ENCODE measurements around the gene NPFFR1. TPM values are rescaled to one million over a fixed set of nuclear protein-coding genes. Genes with fewer than 3 reads are reported as not detected.
"Not testable (repeated sequence)": the region's sequence is repeated elsewhere in the genome, so short reads cannot be mapped to it uniquely, and the experiment has no call there.

Gene NPFFR1
- total RNA-seq, 2 experiments from 2014 or later, result not detected

DNA sequence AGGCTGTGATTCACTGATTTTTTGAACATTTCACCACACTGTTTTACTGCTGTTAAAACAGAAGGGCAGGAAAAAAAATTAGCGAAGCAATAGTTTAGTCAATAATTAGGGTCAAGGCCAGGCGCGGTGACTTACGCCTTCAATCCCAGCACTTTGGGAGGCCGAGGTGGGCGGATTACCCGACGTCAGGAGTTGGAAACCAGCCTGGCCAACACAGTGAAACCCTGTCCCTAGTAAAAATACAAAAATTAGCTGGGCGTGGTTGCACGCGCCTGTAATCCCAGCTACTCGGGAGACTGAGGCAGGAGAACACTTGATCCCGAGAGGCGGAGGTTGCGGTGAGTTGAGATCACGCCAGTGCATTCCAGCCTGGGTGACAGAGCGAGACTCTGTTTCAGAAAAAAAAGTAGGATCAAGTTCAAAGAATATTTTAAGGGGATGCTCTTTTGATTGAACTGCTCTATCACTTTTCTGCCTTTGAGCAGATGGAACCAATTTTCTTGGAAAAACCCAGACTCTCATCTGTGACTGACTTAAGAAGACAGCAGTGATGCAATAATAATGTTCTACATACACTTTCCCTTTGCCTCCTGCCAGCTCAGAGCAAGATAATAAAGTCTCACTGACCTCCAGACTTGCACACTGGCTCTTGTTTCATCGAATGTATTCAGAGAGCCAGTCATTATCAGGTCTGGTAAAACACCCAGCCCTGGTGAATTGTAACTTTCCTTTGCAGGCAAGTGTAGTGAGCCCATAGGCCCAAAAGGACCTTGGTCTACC lies 48.9 kb downstream of the NPFFR1 start:
- peaks cover 5% of the 10 kb centered on the region for H3K36me3 Mint-ChIP-seq (ENCODE audit: low read depth)
- H3K4me3 Mint-ChIP-seq, result no peak overlapping the region
- POLR2A ChIA-PET, result no interaction called here
- no peak overlapping the region for H3K27ac Mint-ChIP-seq
- H3K27me3 Mint-ChIP-seq, result no peaks in the 10 kb centered on the region
- H3K4me1 Mint-ChIP-seq, result peaks cover 29% of the 10 kb centered on the region
- DNase-seq, result no peak
- CTCF ChIA-PET, result interaction anchor here (4.0 kb wide), 1 partner anchor 12 kb away, joined by 62 read pairs; no protein-coding TSS in a partner anchor
- no peaks in the 10 kb centered on the region for H3K9me3 Mint-ChIP-seq

DNA sequence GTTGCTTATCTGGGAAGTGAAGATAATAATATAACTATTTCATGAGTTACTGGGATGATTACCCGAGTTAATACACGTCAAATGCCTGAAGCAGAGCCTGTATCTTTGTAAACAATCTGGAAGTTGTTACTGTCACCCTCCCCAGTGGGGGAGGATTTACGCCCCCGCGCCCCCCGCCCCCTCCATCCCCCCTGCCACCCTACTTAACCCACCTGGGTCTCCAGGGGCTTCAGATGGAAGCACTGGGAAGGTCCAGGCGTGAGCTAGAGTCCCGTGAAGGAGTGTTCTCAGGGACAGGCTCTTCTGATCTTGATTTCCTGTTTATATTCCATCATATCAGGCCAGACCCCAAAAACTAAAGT lies 49.9 kb downstream of the NPFFR1 start:
- Mint-ChIP-seq H3K36me3 (ENCODE audit: low read depth) (peaks cover 12% of the 10 kb centered on the region), H3K4me1 (peaks cover 36% of the 10 kb centered on the region), H3K27ac (peak overlapping the region; percentile 55), H3K4me3 (peak overlapping the region; percentile 80), H3K9me3 (no peaks in the 10 kb centered on the region), H3K27me3 (no peaks in the 10 kb centered on the region)
- ChIA-PET POLR2A (interaction anchor here (0.6 to 3.9 kb wide), 7 partner anchors 9 to 171 kb away, joined by 3 to 49 read pairs (median 21); partner anchors contain the start of genes EIF4EBP2, SAR1A and TYSND1), CTCF (interaction anchor here (0.9 to 4.0 kb wide), 5 partner anchors 8 to 130 kb away, joined by 3 to 62 read pairs (median 22); partner anchors contain the start of gene TYSND1)
- no peak for DNase-seq

DNA sequence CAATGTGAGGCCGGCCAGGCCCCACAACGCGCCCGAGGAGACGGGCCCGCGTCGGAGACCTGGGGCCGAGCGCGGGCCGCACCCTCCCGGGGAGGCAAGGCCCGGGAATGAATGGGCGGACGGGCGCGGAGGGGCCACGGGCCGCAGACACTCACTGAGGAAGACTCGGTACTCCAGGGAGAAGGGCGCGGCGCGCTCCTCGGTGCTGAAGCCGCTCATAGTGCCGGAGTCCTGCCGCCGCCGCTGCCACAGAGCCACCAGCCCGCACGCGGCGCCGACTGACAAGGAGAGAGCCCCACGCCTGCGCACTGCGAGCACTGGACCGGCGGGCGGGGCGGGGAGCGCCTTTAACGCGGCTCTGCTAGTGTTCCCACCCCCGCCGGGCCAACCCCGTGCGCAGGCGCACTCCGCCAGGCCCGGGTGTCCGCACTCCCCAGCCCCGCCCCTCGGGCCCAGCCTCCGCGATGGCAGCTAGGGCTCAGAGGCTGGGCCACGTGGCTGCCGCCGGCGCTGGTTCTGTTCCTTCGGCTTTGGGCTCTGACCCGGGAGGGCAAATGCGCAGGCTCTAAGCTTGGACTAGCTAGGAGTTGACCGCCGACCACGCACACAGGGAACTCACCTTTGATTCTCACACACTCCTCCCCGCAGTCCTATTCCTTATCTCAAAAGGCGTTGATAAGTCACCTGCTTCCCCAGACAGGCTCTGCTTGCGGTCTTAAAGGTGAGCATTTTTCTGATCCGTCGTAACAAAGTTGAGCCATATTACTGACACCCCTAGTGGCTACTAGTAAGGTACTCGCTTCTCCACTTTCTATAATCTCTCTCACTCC lies 50.5 kb downstream of the NPFFR1 start, which contains the start of gene PPA1:
PPA1 (minus strand) TSS at position 321 of the 830 bp plus-strand sequence; CDS start at position 219, 102 bp downstream.
- Mint-ChIP-seq H3K9me3 (no peaks in the 10 kb centered on the region), H3K4me1 (peaks cover 42% of the 10 kb centered on the region), H3K4me3 (peak within 1 kb of the TSS; percentile 80), H3K36me3 (ENCODE audit: low read depth) (peaks cover 18% of the 10 kb centered on the region), H3K27ac (peak within 1 kb of the TSS; percentile 73), H3K27me3 (no peaks in the 10 kb centered on the region)
- ChIA-PET POLR2A (interaction anchor here (0.6 to 3.9 kb wide), 15 partner anchors 10 to 369 kb away, joined by 3 to 49 read pairs (median 6); partner anchors contain the start of genes EIF4EBP2, PRF1, SAR1A and TYSND1), CTCF (interaction anchor here (0.6 to 4.0 kb wide), 12 partner anchors 8 to 200 kb away, joined by 3 to 62 read pairs (median 4); partner anchors contain the start of gene TYSND1)
- peak; percentile 99 for DNase-seq

DNA sequence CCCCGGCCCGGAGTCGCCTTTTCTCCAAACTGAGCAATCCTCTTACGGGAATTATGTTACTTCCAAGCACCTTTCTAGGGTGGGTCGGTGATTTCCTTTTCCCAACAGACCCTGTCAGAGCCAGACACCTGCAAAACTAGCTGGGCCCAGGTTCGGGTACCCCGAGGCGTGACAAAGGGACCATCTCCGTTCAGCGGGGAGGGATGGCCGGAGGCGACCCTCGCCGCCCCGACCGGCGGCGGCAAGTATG lies 51.0 kb downstream of the NPFFR1 start:
- no peak for DNase-seq
- Mint-ChIP-seq H3K9me3 (no peaks in the 10 kb centered on the region), H3K4me1 (peaks cover 48% of the 10 kb centered on the region), H3K36me3 (ENCODE audit: low read depth) (peaks cover 18% of the 10 kb centered on the region), H3K27me3 (no peaks in the 10 kb centered on the region), H3K27ac (peak overlapping the region; percentile 73), H3K4me3 (peak overlapping the region; percentile 80)
- POLR2A ChIA-PET, result interaction anchor here (0.7 to 3.9 kb wide), 17 partner anchors 10 to 369 kb away, joined by 3 to 49 read pairs (median 5); partner anchors contain the start of genes EIF4EBP2, PRF1, SAR1A and TYSND1
- CTCF ChIA-PET, result interaction anchor here (0.6 to 4.0 kb wide), 11 partner anchors 9 to 201 kb away, joined by 3 to 62 read pairs (median 4); partner anchors contain the start of gene TYSND1

DNA sequence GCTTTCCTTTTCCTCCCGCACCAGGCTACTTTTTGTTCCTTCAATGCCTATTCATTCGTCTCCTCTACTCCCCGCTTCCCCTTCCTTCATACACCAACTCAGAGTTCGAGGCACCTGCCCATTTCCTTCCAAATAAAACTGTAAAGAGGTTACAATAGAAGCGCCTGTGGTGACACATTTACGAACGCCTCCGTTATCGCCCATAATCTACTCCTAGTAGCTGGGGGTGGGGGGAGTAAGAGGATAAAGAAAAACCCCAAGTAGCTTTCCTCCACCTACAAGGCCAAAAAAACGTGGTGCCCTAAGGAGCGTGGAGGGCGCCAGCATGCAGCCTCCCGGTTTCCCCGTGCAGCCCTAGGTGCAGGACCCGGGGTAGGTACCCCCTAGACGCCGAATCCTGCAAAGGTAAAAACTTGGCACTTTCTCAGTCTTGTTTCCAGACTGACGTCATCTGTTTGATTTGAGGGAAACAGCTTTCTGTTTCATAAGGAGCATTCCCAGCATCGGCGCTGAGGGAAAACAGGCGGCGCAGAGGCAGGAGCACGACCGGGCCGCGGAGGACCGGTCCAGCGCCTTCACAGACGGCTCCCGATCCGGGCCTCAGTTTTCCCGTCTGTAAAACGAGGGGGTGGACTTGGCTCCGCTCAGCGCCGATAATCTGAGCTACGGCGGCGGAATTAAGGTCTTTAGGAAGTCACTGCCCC lies 51.5 kb downstream of the NPFFR1 start:
- peak overlapping the region; percentile 73 for H3K27ac Mint-ChIP-seq
- CTCF ChIA-PET, result interaction anchor here (0.6 to 4.0 kb wide), 14 partner anchors 10 to 654 kb away, joined by 3 to 62 read pairs (median 4); partner anchors contain the start of gene TYSND1
- H3K9me3 Mint-ChIP-seq, result no peaks in the 10 kb centered on the region
- peak overlapping the region; percentile 80 for H3K4me3 Mint-ChIP-seq
- peak; percentile 51 for DNase-seq
- no peaks in the 10 kb centered on the region for H3K27me3 Mint-ChIP-seq
- H3K36me3 Mint-ChIP-seq (ENCODE audit: low read depth), result peaks cover 18% of the 10 kb centered on the region
- peaks cover 51% of the 10 kb centered on the region for H3K4me1 Mint-ChIP-seq
- POLR2A ChIA-PET, result interaction anchor here (0.7 to 3.9 kb wide), 21 partner anchors 11 to 370 kb away, joined by 3 to 49 read pairs (median 4); partner anchors contain the start of genes EIF4EBP2, PRF1, SAR1A and TYSND1

DNA sequence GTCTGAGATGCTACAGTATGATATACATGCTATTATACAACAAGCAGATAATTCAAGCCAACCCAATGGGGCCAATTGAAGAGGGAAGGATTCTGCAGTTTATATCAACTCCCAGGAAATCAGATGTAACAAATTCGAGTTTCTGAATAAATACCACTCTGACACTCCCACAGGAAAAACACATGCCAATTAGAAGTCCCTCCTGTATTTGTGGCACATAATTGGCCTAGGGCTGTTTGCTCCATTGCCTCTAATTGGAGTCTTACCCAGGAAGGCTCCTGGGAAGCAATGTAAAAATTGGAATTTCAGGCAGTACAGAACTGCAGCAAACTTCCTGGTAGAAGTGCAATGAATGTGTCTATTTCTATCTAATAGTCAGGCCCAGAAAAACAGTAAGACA lies 55.3 kb downstream of the NPFFR1 start:
- no peak for DNase-seq
- ChIA-PET POLR2A (interaction anchor here (1.5 kb wide), 1 partner anchor 84 kb away, joined by 3 read pairs; no protein-coding TSS in a partner anchor), CTCF (interaction anchor here (0.8 to 12.4 kb wide), 2 partner anchors 136 to 153 kb away, joined by 3 to 313 read pairs; no protein-coding TSS in a partner anchor)
- H3K9me3 Mint-ChIP-seq, result no peaks in the 10 kb centered on the region
- H3K4me1 Mint-ChIP-seq, result peaks cover 63% of the 10 kb centered on the region
- no peak overlapping the region for H3K4me3 Mint-ChIP-seq
- H3K36me3 Mint-ChIP-seq (ENCODE audit: low read depth), result peaks cover 26% of the 10 kb centered on the region
- H3K27ac Mint-ChIP-seq, result peak overlapping the region; percentile 0
- no peaks in the 10 kb centered on the region for H3K27me3 Mint-ChIP-seq

DNA sequence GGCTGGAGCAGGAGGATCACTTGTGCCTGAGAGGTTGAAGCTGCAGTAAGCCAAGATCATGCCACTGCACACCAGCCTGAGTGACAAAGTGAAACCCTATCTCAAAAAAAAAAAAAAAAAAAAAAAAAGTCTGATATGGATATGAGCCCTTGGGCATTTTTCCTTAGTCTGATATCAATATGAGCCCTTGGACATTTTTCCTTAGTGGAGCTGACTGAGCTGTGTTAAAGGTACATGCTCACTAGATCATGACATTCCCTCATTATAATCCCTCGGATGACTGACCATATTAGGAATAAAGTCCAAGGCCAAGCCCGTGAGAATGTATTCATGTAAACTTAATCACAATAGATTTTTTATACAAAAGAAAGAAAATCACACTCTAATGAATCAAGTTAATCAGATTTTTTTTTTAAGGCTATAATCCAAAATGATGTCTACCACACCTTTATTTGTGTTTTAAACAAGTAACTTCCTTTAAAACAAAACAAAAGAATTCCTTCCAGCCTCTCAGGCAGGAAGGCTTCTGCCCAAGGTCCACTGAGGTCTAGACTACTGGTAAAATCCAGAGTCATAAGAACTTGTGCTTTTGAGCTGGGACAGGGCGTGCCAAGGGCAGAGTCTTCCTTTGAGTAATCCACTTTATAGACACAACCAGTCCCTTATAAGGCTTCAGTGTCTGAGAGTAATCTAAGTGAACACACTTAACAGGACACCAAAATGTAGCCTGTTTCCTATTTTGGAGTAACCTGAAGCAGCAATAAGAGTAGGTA lies 56.1 kb downstream of the NPFFR1 start:
- Mint-ChIP-seq H3K36me3 (ENCODE audit: low read depth) (peaks cover 29% of the 10 kb centered on the region), H3K27ac (peak overlapping the region; percentile 42), H3K4me1 (peaks cover 65% of the 10 kb centered on the region), H3K9me3 (no peaks in the 10 kb centered on the region), H3K4me3 (no peak overlapping the region), H3K27me3 (no peaks in the 10 kb centered on the region)
- POLR2A ChIA-PET, result interaction anchor here (1.5 kb wide), 1 partner anchor 84 kb away, joined by 3 read pairs; no protein-coding TSS in a partner anchor
- CTCF ChIA-PET, result interaction anchor here (0.8 to 12.4 kb wide), 3 partner anchors 136 to 154 kb away, joined by 3 to 313 read pairs (median 6); no protein-coding TSS in a partner anchor
- no peak for DNase-seq

DNA sequence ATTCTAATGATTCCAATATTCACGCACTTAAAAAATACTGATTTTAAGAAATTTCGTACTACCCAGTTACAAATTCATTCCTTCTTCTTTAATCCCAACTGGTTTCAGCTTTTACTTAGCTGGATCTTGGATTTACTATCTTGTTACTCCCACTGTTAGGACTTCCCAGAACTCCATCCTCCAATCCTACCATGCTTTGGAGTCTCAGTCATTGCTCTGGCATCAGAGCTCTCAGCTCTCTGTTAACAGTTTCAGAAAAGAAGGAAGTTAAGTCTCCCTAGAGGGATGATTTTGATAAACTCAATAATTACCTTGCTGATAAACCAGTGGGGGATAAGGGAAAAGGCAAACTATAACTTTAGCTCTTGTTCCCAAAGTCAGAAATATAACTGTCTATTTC lies 60.1 kb downstream of the NPFFR1 start:
- no peak overlapping the region for H3K27ac Mint-ChIP-seq
- H3K4me3 Mint-ChIP-seq, result no peak overlapping the region
- H3K9me3 Mint-ChIP-seq, result no peaks in the 10 kb centered on the region
- ChIA-PET POLR2A (interaction anchor here (0.9 to 5.5 kb wide), 3 partner anchors 9 to 140 kb away, joined by 3 to 49 read pairs (median 4); partner anchors contain the start of genes PPA1 and TYSND1), CTCF (interaction anchor here (1.1 to 12.4 kb wide), 4 partner anchors 9 to 155 kb away, joined by 3 to 313 read pairs (median 36); partner anchors contain the start of genes PPA1 and SAR1A)
- H3K4me1 Mint-ChIP-seq, result peaks cover 55% of the 10 kb centered on the region
- H3K27me3 Mint-ChIP-seq, result no peaks in the 10 kb centered on the region
- no peak for DNase-seq
- peaks cover 25% of the 10 kb centered on the region for H3K36me3 Mint-ChIP-seq (ENCODE audit: low read depth)

DNA sequence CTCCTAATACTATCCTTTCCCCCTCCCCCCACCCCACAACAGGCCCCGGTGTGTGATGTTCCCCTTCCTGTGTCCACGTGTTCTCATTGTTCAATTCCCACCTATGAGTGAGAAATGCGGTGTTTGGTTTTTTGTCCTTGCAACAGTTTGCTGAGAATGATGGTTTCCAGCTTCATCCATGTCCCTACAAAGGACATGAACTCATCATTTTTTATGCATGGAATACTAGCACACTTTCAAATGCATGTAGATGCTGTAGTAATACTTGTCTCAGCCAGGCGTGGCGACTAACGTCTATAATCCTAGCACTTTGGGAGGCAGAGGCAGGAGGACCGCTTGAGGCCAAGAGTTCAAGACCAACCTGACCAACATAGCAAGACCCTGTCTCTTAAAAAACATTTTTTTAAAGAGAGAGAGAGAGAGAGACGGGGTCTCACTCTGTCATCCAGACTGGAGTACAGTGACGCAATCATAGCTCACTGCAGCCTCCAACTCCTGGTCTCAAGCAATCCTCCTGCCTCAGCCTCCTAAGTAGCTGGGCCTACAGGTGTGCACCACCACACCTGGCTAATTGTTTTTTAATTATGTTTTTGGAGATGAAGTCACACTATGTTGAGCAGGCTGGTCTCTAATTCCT lies 60.9 kb downstream of the NPFFR1 start:
- not testable (repeated sequence) for H3K4me3 Mint-ChIP-seq, DNase-seq, H3K9me3 Mint-ChIP-seq, H3K27me3 Mint-ChIP-seq
- H3K4me1 Mint-ChIP-seq, result peaks cover 50% of the 10 kb centered on the region
- ChIA-PET POLR2A (interaction anchor here (0.8 to 5.5 kb wide), 5 partner anchors 9 to 142 kb away, joined by 3 to 49 read pairs (median 4); partner anchors contain the start of genes PPA1 and TYSND1), CTCF (interaction anchor here (0.7 to 12.4 kb wide), 10 partner anchors 10 to 182 kb away, joined by 5 to 313 read pairs (median 17); partner anchors contain the start of genes EIF4EBP2, PPA1 and TYSND1)
- peak overlapping the region; percentile 74 for H3K27ac Mint-ChIP-seq
- H3K36me3 Mint-ChIP-seq (ENCODE audit: low read depth), result peaks cover 26% of the 10 kb centered on the region

DNA sequence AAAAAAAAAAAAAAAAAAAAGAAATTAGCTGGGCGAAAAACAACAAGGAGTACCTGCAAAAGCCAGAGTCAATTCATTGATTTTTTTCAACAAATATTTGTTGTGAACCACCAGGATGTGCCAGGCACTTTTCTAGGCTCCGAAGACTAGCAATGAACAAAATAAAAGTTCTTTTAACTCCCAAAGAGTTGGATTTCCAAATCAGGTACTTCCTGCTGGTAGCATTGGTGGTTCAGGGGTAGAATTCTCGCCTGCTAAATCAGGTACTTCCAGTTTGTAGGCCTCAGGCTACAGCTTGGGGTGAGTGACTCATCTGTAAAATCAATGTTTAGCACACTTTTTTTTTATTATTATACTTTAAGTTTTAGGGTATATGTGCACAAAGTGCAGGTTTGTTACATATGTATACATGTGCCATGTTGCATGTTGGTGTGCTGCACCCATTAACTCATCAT lies 61.4 kb downstream of the NPFFR1 start:
- no peak overlapping the region for H3K4me3 Mint-ChIP-seq
- ChIA-PET POLR2A (interaction anchor here (1.1 to 5.5 kb wide), 4 partner anchors 10 to 142 kb away, joined by 3 to 49 read pairs (median 14); partner anchors contain the start of genes PPA1 and TYSND1), CTCF (interaction anchor here (0.7 to 12.4 kb wide), 27 partner anchors 10 to 1487 kb away, joined by 3 to 313 read pairs (median 5); partner anchors contain the start of genes EIF4EBP2, PPA1 and TYSND1)
- peak overlapping the region; percentile 56 for H3K27ac Mint-ChIP-seq
- peaks cover 46% of the 10 kb centered on the region for H3K4me1 Mint-ChIP-seq
- H3K36me3 Mint-ChIP-seq (ENCODE audit: low read depth), result peaks cover 26% of the 10 kb centered on the region
- DNase-seq, result no peak
- H3K27me3 Mint-ChIP-seq, result no peaks in the 10 kb centered on the region
- H3K9me3 Mint-ChIP-seq, result no peaks in the 10 kb centered on the region
